ENCODE measurements around the gene FAM184B.

- TF ChIP-seq POLR2A (IDR thresholded peaks at IDR 0.05) (no peak), CTCF (IDR thresholded peaks at IDR 0.05) (no peak)
These were observed 157.9 kb downstream of the FAM184B start for GRCh38 chr4:17623451-17624001.

Measured in heart left ventricle (tissue), 13 donors.